ENCODE data around the gene CPED1. TPM values are rescaled to one million over a fixed set of nuclear protein-coding genes. Genes with fewer than 3 reads are reported as not detected.

Gene CPED1
- total and polyA plus RNA-seq, 10 of the 15 experiments (the other 5 are each of a cell fraction or from before 2014, with no cell fraction given) = 0.01 to 0.77 (median 0.10) TPM; not detected in 1

DNA sequence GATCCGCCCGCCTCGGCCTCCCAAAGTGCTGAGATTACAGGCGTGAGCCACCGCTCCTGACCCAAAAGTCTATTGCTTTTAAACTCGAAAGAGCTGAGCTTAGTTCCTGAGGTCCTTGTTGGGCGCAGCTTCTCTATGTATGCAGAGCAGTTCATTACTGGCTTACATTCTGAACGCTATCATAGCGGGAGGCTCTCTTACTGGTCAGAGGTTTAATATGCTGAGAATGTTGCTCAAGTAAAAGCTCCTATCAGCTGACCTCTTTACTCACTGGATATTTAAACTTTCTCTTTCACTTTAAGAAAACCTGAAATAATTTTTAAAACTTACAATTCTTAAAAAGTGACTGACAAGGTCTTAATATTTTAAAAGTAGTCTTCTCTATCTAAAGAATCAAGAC, 179.5 kb downstream of the CPED1 start:
- Histone ChIP-seq H3K27ac (ENCODE audit: control insufficient read depth, insufficient read depth) (no peak overlapping the region), H3K79me2 (ENCODE audit: control insufficient read depth, insufficient read depth, low read length) (no peaks in the 10 kb centered on the region), H3K36me3 (ENCODE audit: control insufficient read depth in 2 of 2, insufficient read depth in 2 of 2, low read length in 1 of 2) (no peaks in the 10 kb centered on the region), H3K9me3 (replicated peaks; ENCODE audit: control insufficient read depth, insufficient read depth, low read length) (no peaks in the 10 kb centered on the region), H3K4me2 (ENCODE audit: control insufficient read depth, insufficient read depth) (no peak overlapping the region), H3K9ac (ENCODE audit: control insufficient read depth, insufficient read depth, low read length) (no peak overlapping the region), H3K4me1 (ENCODE audit: control insufficient read depth, insufficient read depth, low read length) (no peaks in the 10 kb centered on the region), H4K20me1 (ENCODE audit: control insufficient read depth, insufficient read depth) (no peaks in the 10 kb centered on the region), H2AFZ (ENCODE audit: control insufficient read depth, low read depth, low read length) (no peak overlapping the region), H3K27me3 (replicated peaks in 1 of 2; ENCODE audit: control insufficient read depth in 2 of 2, insufficient read depth in 2 of 2, low read length in 1 of 2) (no peaks in the 10 kb centered on the region), H3K4me3 (no peak overlapping the region)
- intact Hi-C loops (cut with micrococcal nuclease; ENCODE audit: unreplicated experiment) (no loop called here), in situ Hi-C loops (cut with MboI) (no loop called here)
- BruUV-seq (replicated peaks) = no TSS peak
- DNase-seq (ENCODE audit: low read depth, low spot score) (no peak), ATAC-seq (no peak), FAIRE-seq (no peak)
- ChIA-PET POLR2A (no interaction called here), SMC1A (ENCODE audit: uncharacterized antibody, unreplicated experiment) (interaction anchor here (1.2 to 2.0 kb wide), 2 partner anchors 9 to 95 kb away, joined by 3 to 9 read pairs; no protein-coding TSS in a partner anchor), CTCF (no interaction called here), RAD21 (ENCODE audit: unreplicated experiment) (interaction anchor here (1.4 to 1.5 kb wide), 2 partner anchors 9 to 362 kb away, joined by 3 read pairs; no protein-coding TSS in a partner anchor)
- TF ChIP-seq MYB (IDR thresholded peaks at IDR 0.05; ENCODE audit: borderline replicate concordance, low read depth, low read length) (no peak), EED (IDR thresholded peaks at IDR 0.05; ENCODE audit: low read depth) (no peak), ZNF207 (IDR thresholded peaks at IDR 0.05; ENCODE audit: borderline replicate concordance) (no peak), GATAD2B (conservative IDR thresholded peaks at IDR 0.05; ENCODE audit: low read depth) (no peak), RAD51 (IDR thresholded peaks at IDR 0.05) (no peak), SIN3A (IDR thresholded peaks at IDR 0.05; ENCODE audit: low read depth, low read length) (no peak), SPI1 (IDR thresholded peaks at IDR 0.05; ENCODE audit: borderline replicate concordance, insufficient read depth, low read depth, low read length) (no peak)
- TF ChIP-seq, protein P1, sequence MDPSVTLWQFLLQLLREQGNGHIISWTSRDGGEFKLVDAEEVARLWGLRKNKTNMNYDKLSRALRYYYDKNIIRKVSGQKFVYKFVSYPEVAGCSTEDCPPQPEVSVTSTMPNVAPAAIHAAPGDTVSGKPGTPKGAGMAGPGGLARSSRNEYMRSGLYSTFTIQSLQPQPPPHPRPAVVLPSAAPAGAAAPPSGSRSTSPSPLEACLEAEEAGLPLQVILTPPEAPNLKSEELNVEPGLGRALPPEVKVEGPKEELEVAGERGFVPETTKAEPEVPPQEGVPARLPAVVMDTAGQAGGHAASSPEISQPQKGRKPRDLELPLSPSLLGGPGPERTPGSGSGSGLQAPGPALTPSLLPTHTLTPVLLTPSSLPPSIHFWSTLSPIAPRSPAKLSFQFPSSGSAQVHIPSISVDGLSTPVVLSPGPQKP (IDR thresholded peaks at IDR 0.05; ENCODE audit: low read depth, low read length) = no peak
- WGBS (ENCODE audit: insufficient coverage, insufficient replicate concordance, low lambda C conversion rate, missing lambda C conversion rate) = 80% methylated on average over 6 of the region's 9 CpGs
